HepG2 (cell line): ENCODE data around the gene MT1A. TPM values are rescaled to one million over a fixed set of nuclear protein-coding genes. Genes with fewer than 3 reads are reported as not detected.

Source experiments
- CAMTA2 ChIP-seq: sonication (generic); formaldehyde crosslinking; IDR thresholded peaks from 2 replicates; pipeline ENCODE4 v1.4.0; 2020; ENCODE audit warnings: mild to moderate bottlenecking, missing genetic modification reagents, borderline replicate concordance
- CENPT ChIP-seq: sonication (generic); formaldehyde crosslinking; IDR thresholded peaks from 2 replicates; pipeline ENCODE4 v1.8.0; 2022; ENCODE audit warnings: low read depth, mild to moderate bottlenecking, moderate library complexity, missing genetic modification reagents
- CREBL2 ChIP-seq: sonication (generic); formaldehyde crosslinking; IDR thresholded peaks from 2 replicates; pipeline ENCODE4 v1.8.1; 2023; ENCODE audit warnings: missing genetic modification reagents, mild to moderate bottlenecking, borderline replicate concordance
- HNRNPL ChIP-seq: fragments of 200-400 bp; formaldehyde crosslinking; IDR thresholded peaks from 2 replicates; pipeline ENCODE4 v1.6.1; 2017; ENCODE audit warnings: mild to moderate bottlenecking, low read depth, low read length
- IKZF1 ChIP-seq: fragments of 450-650 bp; IDR thresholded peaks from 2 replicates; pipeline ENCODE4 v1.7.1; 2016
- JDP2 ChIP-seq: sonication (generic); formaldehyde crosslinking; IDR thresholded peaks from 2 replicates; pipeline ENCODE4 v1.8.1; 2022; ENCODE audit warnings: missing genetic modification reagents, borderline replicate concordance
- MAX ChIP-seq: IDR thresholded peaks from 2 replicates; pipeline ENCODE4 v1.6.1; 2012; ENCODE audit warnings: inconsistent platforms
- MYC ChIP-seq: sonication (generic); formaldehyde crosslinking; IDR thresholded peaks from 2 replicates; pipeline ENCODE4 v1.9.0; 2021; ENCODE audit warnings: missing genetic modification reagents, borderline replicate concordance
- RBM39 ChIP-seq: fragments of 200-400 bp; formaldehyde crosslinking; IDR thresholded peaks from one replicate; pipeline ENCODE4 v1.6.1; 2018; ENCODE audit warnings: antibody characterized with exemption, mild to moderate bottlenecking, low read depth, low read length; ENCODE audit not compliant: poor library complexity, severe bottlenecking
- SALL2 ChIP-seq: sonication (generic); formaldehyde crosslinking; IDR thresholded peaks from 2 replicates; pipeline ENCODE4 v1.8.1; 2023; ENCODE audit warnings: mild to moderate bottlenecking, missing genetic modification reagents, inconsistent platforms
- ZBTB20 ChIP-seq: sonication (generic); formaldehyde crosslinking; IDR thresholded peaks from 2 replicates; pipeline ENCODE4 v1.8.1; 2023; ENCODE audit warnings: missing genetic modification reagents, low read depth, mild to moderate bottlenecking, borderline replicate concordance
- ZBTB43 ChIP-seq: sonication (generic); formaldehyde crosslinking; conservative IDR thresholded peaks from 2 replicates; pipeline ENCODE4 v1.4.0; 2020; ENCODE audit warnings: missing genetic modification reagents
- ZNF263 ChIP-seq: sonication (generic); formaldehyde crosslinking; IDR thresholded peaks from 2 replicates; pipeline ENCODE4 v1.4.0; 2020; ENCODE audit warnings: missing genetic modification reagents
- ZNF264 ChIP-seq: sonication (generic); formaldehyde crosslinking; IDR thresholded peaks from 2 replicates; pipeline ENCODE4 v1.4.0; 2020; ENCODE audit warnings: missing genetic modification reagents
- ZNF503 ChIP-seq: sonication (generic); formaldehyde crosslinking; IDR thresholded peaks from 2 replicates; pipeline ENCODE4 v1.4.0; 2020; ENCODE audit warnings: missing genetic modification reagents
- ZNF674 ChIP-seq: sonication (generic); formaldehyde crosslinking; IDR thresholded peaks from 2 replicates; pipeline ENCODE4 v1.5.0; 2020; ENCODE audit warnings: low read depth, mild to moderate bottlenecking, missing genetic modification reagents
- ZNF816 ChIP-seq: sonication (generic); formaldehyde crosslinking; IDR thresholded peaks from 2 replicates; pipeline ENCODE4 v1.8.0; 2022; ENCODE audit warnings: missing genetic modification reagents, mild to moderate bottlenecking, borderline replicate concordance
- ZSCAN12 ChIP-seq: sonication (generic); formaldehyde crosslinking; IDR thresholded peaks from 2 replicates; pipeline ENCODE4 v1.9.0; 2021; ENCODE audit warnings: mild to moderate bottlenecking, missing genetic modification reagents
- polyA plus RNA-seq, 8 experiments: library from polyadenylated mRNA; depleted of rRNA in 3 of 8; stranded (reverse) in 7 of 8; unstranded in 1 of 8; fragments of >200 nt; fragmentation: Illumina TruSeq in 4 of 8; extraction: Trizol in 4 of 8; gene quantifications; 2 replicates each; pipeline versions ENCODE4 v1.2.1 to v1.2.3, GENCODE V29; 2011 to 2016; ENCODE audit warnings: low read depth in 4 of 8, missing spikeins in 1 of 8, mixed read lengths in 1 of 8; ENCODE audit not compliant: insufficient read depth in 1 of 8
- total RNA-seq, 5 experiments: library from RNA; depleted of rRNA; stranded (reverse); fragments of >200 nt; fragmentation: Illumina TruSeq; extraction: Trizol; gene quantifications; 2 replicates each; pipeline ENCODE4 v1.2.3, GENCODE V29; 2016; ENCODE audit warnings: low read depth in 1 of 5
- TF ChIP-seq, protein P1 (sequence below): sonication (generic); formaldehyde crosslinking; IDR thresholded peaks from 2 replicates; pipeline ENCODE4 v1.9.0; 2021; ENCODE audit warnings: missing genetic modification reagents, mild to moderate bottlenecking, borderline replicate concordance
- TF ChIP-seq, protein P2 (sequence below): sonication (generic); formaldehyde crosslinking; IDR thresholded peaks from 2 replicates; pipeline ENCODE4 v1.4.0; 2020; ENCODE audit warnings: missing genetic modification reagents

The MT1A gene
- total and polyA plus RNA-seq, 2 of the 13 experiments (the other 11 are each of a cell fraction or from before 2014, with no cell fraction given) = 8.3 to 10.4 TPM

DNA sequence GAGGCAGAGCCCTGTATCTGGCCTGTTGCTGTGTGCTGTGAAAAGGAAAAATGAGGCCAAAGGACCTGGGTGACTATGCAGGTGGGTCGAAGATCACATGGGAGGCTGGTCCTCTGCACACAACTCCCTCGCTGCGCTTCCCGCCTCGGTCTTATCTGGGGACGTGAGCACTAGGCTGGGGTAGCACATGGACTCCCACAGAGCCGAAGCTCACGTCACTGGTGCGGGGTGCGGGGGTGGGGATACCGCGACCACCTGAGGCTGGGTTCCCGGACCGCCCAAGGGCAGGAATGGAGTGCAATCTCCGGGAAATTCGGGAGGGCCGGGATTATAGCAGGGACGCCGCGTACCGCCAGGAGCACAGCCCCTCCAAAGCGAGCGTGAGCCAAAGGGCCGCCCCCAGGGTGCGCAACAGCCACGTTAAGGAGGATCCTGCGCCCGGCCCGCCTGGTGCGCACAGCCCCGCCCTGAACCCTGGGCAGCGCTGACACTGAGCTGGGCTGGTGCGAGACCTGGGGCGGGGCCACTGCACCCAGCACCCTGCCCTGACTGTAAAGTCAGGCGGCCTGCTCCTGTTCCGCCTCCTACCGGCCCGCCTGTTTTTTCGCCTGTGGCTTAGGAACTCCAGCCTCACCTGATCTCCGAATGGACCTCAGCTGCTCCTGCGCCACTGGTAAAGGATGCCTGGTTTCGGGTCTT lies 4.8 kb downstream of the MT1A start (continued):
- TF ChIP-seq, protein P1, sequence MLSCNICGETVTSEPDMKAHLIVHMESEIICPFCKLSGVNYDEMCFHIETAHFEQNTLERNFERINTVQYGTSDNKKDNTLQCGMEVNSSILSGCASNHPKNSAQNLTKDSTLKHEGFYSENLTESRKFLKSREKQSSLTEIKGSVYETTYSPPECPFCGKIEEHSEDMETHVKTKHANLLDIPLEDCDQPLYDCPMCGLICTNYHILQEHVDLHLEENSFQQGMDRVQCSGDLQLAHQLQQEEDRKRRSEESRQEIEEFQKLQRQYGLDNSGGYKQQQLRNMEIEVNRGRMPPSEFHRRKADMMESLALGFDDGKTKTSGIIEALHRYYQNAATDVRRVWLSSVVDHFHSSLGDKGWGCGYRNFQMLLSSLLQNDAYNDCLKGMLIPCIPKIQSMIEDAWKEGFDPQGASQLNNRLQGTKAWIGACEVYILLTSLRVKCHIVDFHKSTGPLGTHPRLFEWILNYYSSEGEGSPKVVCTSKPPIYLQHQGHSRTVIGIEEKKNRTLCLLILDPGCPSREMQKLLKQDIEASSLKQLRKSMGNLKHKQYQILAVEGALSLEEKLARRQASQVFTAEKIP (CRISPR knock-in tag) = no peak
- peak; percentile 69; the same call in 1 of the 2 replicates for TF ChIP-seq MAX
- no peak for TF ChIP-seq ZBTB43 (CRISPR knock-in tag)
- no peak for TF ChIP-seq ZNF264 (CRISPR knock-in tag)
- TF ChIP-seq CENPT (CRISPR knock-in tag) = no peak
- no peak for TF ChIP-seq IKZF1
- TF ChIP-seq ZNF503 (CRISPR knock-in tag) = no peak
- no peak for TF ChIP-seq JDP2 (CRISPR knock-in tag)
- no peak for TF ChIP-seq ZSCAN12 (CRISPR knock-in tag)
- TF ChIP-seq, protein P2, sequence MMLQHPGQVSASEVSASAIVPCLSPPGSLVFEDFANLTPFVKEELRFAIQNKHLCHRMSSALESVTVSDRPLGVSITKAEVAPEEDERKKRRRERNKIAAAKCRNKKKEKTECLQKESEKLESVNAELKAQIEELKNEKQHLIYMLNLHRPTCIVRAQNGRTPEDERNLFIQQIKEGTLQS (CRISPR knock-in tag) = no peak
- no peak for TF ChIP-seq ZNF674 (CRISPR knock-in tag)
- TF ChIP-seq SALL2 (CRISPR knock-in tag) = no peak
- no peak for TF ChIP-seq ZNF816 (CRISPR knock-in tag)
- TF ChIP-seq MYC (CRISPR knock-in tag) = no peak; the same call in 1 of the 2 replicates
- no peak for TF ChIP-seq ZBTB20 (CRISPR knock-in tag)
- TF ChIP-seq RBM39 = no peak
- TF ChIP-seq CAMTA2 (CRISPR knock-in tag) = peak; percentile 82; the same call in 1 of the 2 replicates
- no peak for TF ChIP-seq HNRNPL
- TF ChIP-seq ZNF263 (CRISPR knock-in tag) = no peak
- TF ChIP-seq CREBL2 = no peak
